ENCODE measurements around the gene APOL1.
"Not testable (repeated sequence)": the region's sequence is repeated elsewhere in the genome, so short reads cannot be mapped to it uniquely, and the experiment has no call there.

APOL1 gene, protein sequence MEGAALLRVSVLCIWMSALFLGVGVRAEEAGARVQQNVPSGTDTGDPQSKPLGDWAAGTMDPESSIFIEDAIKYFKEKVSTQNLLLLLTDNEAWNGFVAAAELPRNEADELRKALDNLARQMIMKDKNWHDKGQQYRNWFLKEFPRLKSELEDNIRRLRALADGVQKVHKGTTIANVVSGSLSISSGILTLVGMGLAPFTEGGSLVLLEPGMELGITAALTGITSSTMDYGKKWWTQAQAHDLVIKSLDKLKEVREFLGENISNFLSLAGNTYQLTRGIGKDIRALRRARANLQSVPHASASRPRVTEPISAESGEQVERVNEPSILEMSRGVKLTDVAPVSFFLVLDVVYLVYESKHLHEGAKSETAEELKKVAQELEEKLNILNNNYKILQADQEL

DNA sequence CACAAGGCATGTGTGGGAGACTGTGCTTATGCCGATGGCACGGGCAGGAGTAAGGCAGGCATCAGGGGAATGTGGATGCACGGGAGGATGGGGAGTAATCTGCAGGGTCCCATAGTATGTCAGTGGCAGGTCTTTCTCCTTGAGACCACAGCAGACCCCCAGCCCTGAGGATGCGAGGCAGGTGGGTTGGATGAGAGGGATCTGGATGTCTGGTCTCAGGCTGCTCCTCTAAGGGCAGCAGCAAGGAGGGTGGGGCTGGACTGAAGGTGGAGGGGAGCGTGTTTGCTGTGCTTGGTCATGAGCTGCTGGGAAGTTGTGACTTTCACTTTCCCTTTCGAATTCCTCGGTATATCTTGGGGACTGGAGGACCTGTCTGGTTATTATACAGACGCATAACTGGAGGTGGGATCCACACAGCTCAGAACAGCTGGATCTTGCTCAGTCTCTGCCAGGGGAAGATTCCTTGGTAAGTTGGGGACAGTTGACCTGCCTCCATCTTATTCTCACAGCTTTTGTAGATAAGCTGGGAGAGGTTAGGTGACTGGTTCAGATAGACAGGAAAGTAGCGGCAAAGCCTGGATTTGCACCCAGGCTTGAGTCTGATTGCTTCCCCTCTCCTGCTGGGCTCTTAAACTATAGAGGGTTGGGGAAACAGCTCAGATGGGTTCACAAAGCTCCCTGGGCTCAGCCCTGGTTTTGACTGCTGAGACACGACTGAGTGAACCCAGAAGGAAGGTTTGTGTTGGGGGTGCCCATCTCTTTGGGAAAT lies at the start of gene APOL1:
TSS of gene APOL1 (plus strand) at position 380 of the 769 bp plus-strand sequence. CDS start 1,823 bp downstream, outside the sequence.
- no peak for TF ChIP-seq ZFX (IDR thresholded peaks at IDR 0.05; ENCODE audit: borderline replicate concordance)
- TF ChIP-seq, protein P1, sequence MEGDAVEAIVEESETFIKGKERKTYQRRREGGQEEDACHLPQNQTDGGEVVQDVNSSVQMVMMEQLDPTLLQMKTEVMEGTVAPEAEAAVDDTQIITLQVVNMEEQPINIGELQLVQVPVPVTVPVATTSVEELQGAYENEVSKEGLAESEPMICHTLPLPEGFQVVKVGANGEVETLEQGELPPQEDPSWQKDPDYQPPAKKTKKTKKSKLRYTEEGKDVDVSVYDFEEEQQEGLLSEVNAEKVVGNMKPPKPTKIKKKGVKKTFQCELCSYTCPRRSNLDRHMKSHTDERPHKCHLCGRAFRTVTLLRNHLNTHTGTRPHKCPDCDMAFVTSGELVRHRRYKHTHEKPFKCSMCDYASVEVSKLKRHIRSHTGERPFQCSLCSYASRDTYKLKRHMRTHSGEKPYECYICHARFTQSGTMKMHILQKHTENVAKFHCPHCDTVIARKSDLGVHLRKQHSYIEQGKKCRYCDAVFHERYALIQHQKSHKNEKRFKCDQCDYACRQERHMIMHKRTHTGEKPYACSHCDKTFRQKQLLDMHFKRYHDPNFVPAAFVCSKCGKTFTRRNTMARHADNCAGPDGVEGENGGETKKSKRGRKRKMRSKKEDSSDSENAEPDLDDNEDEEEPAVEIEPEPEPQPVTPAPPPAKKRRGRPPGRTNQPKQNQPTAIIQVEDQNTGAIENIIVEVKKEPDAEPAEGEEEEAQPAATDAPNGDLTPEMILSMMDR (IDR thresholded peaks at IDR 0.05) = no peak
- no peak within 1 kb of the TSS for H3K27ac ChIP-seq

DNA sequence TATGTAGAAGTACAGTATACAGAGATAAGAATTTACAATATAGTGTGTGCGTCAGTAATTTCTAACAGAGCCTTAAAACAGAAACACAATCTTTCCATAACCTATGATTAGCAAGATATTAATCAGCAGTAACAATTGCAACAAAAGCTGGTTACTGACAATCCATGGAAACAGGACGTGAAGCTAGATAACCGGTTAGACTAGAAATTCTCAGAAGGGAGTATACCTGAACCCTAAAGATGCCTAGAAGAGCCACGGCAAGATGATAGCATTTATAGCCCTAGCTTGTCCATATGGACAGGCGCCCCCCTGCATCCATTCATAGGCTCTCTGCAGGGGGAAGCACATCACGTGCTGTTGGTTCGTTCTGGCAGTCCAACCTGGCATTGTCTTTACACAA lies 49.5 kb upstream of the APOL1 start:
- H3K27ac ChIP-seq = not testable (repeated sequence)

DNA sequence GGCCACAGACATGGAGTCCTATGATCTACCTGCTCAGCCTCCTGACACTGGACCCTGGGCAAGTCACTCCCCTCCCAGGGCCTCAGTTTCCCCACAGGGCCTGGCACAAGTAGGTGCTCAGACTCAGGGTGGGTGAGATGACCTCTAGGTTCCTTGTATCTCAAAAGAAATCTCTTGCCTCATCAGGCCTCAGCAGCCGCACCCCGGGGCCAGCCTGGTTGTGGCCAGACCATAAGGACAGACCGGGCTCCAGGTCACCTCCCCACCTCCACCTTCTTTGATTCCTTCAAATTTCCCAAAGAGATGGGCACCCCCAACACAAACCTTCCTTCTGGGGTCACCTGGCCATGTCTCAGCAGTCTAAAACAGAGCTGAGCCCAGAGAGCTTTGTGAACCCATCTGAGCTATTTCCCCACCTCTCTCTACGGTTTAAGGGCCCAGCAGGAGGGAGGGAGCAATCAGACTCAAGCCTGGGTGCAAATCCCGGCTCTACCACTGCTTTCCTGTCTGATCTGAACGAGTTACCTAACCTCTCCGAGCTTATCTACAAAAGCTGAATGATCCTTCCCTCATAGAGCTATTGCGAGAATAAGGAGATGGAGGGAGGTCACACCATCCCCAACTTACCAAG lies 48.8 kb upstream of the APOL1 start:
- no peak overlapping the region for H3K27ac ChIP-seq
- TF ChIP-seq, protein P1 (IDR thresholded peaks at IDR 0.05) = no peak
- TF ChIP-seq ZFX (IDR thresholded peaks at IDR 0.05; ENCODE audit: borderline replicate concordance) = no peak

DNA sequence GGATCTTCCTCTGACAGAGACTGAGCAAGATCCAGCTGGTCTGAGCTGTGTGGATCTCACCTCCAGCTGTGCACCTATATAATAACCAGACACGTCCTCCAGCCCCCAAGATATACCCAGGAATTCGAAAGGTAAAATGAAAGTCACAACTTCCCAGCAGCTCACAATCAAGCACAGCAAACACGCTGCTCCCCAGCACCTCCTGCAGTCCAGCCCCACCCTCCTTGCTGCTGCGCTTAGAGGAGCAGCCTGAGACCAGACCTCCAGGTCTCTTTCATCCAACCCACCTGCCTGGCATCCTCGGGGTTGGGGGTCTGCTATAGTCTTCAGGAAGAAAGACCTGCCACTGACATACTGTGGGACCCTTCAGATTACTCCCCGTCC lies 48.3 kb upstream of the APOL1 start:
- no peak overlapping the region for H3K27ac ChIP-seq
- TF ChIP-seq ZFX (IDR thresholded peaks at IDR 0.05; ENCODE audit: borderline replicate concordance) = no peak
- TF ChIP-seq, protein P1 (IDR thresholded peaks at IDR 0.05) = no peak

DNA sequence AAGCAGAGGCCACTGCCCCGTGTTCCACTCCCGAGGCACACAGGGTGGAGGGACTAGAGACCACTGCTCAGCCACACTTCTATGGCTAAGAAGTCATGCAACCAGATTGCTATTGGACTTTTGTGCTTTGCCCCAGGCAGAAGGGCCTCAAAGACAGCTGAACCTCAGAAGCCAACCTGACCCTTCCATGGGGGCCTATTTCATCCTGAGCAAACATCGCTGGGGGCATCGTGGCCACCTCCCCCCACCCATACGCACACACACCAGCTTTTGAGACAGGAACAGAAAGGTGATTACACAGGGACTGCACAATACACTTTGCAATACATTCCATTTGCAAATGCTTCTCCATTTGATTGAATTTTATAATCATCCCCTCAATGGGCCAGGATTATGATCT lies 47.4 kb upstream of the APOL1 start:
- not testable (repeated sequence) for H3K27ac ChIP-seq

DNA sequence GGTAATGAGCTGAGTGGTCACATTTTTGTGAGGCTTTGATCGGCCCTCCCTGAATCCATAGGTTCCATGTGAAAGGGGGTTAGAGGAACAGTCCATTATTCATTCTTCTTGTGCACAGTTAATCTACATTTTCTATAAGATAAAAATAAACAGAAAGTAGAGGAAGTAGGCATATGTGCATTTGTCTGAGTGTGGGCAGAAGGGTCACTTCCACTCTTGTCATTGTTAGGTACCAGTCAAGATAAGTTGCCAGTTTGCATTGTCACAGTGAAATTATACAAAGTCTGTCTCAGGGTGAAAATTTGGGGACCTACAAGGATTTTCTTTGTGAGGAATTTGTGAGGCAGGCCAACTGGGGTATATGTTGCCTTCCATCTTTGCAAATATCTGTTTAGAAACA lies 46.7 kb upstream of the APOL1 start:
- TF ChIP-seq, protein P1 (IDR thresholded peaks at IDR 0.05) = no peak
- no peak for TF ChIP-seq ZFX (IDR thresholded peaks at IDR 0.05; ENCODE audit: borderline replicate concordance)
- H3K27ac ChIP-seq = no peak overlapping the region

DNA sequence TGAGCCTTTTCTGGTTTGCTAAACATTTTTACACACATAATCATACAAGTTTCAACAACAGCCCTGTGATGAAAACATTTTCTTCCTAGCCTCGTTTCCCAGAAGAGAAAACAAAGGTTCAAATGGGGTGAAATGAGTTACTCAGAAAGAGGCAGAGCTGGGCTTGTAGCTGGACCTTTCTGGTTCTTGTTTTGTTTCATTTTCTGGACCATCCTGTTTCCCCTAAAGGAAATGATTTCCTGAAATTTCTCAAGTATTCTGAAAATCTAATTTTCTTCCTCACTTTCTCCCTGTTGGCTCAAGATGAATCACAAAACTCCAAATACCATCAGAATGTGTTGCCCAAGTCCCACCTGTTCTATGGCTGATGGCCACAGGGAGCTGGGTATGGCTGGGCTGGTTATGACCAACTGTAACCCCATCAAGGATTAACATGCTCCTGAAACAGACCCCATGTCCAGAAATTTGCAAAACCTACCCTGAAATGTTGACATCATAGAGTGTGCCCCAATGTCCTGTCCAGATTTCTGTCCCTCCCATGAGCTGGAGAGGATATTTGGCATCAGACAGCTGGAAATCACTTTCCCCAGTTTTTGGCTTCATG lies 44.7 kb upstream of the APOL1 start:
- H3K27ac ChIP-seq = no peak overlapping the region
- TF ChIP-seq, protein P1 (IDR thresholded peaks at IDR 0.05) = no peak
- TF ChIP-seq ZFX (IDR thresholded peaks at IDR 0.05; ENCODE audit: borderline replicate concordance) = no peak

DNA sequence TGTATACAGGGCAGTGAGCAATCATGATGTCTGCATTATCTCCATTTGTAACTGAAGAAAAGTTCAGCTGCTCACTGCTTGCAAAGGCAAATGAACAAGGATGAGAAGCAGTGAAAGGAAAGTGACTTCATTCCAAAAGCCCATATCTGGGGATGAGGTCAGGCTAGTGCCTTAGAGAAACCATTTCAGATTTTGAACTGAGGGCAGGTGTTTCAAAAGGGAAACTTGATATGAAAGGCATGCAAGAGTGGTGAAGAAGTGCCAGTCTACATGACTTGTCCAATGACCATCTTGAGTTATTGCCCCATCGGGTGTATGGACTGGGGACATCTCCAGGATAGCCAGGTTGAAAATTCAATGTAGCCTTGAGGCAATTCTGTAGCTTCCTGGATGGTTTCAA lies 44.0 kb upstream of the APOL1 start:
- no peak for TF ChIP-seq ZFX (IDR thresholded peaks at IDR 0.05; ENCODE audit: borderline replicate concordance)
- TF ChIP-seq, protein P1 (IDR thresholded peaks at IDR 0.05) = no peak
- no peak overlapping the region for H3K27ac ChIP-seq

DNA sequence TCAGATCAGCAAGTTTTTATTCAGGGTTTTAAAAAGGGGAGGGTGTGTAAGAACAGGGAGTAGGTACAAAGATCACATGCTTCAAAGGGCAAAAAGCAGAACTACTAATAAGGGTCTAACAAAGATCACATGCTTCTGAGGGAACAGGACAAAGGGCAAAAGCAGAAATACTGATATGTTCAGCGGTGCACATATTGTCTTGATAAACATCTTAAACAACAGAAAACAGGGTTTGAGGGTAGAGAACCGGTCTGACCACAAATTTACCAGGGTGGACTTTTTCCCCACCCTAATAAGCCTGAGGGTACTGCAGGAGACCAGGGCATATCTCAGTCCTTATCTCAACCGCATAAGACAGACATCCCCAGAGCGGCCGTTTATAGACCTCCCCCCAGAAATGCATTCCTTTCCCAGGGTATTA lies 43.4 kb upstream of the APOL1 start:
- H3K27ac ChIP-seq = not testable (repeated sequence)

Measured in 22Rv1 (cell line).